ENCODE measurements around the gene SIM1.
"Not testable (repeated sequence)": the region's sequence is repeated elsewhere in the genome, so short reads cannot be mapped to it uniquely, and the experiment has no call there.

Gene SIM1

DNA sequence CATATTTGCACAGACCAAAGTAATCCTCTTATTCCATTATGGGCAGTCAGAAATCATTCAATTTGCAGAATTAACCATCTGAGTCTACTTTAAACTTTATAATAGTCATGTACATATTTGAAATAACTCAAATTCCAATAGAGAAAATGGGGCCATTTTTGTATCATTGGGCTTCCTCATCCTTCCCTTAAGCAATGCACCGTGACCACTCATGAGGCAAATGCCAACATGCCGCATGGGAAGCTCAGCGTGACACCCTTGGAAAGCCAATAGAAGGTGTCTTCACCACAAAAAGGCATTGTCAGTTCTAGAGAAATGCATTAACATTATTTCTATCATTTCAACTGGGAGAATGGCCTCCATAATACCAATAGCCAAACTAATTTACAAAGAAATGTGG lies 38.5 kb downstream of the SIM1 start:
- DNase-seq: no peak

DNA sequence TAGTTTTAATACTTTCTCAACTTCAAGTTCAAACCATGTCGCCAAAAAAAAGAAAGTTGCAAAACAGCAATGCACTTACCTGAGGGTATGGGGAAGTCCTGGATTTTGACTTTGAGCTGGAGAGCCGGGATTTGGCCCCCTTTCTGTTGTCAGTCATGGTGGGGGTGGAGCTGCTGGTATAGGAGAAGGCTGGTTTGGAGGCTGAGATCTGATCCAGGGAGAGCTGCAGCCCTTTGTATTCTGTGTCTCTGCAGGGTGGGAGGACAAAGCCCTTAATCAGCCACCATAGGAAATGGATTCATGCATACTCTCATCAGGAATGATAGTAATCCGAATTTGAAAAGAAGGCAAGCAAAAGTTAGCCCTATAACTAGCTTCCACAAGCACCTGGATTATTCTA lies 44.0 kb downstream of the SIM1 start:
- DNase-seq: no peak

DNA sequence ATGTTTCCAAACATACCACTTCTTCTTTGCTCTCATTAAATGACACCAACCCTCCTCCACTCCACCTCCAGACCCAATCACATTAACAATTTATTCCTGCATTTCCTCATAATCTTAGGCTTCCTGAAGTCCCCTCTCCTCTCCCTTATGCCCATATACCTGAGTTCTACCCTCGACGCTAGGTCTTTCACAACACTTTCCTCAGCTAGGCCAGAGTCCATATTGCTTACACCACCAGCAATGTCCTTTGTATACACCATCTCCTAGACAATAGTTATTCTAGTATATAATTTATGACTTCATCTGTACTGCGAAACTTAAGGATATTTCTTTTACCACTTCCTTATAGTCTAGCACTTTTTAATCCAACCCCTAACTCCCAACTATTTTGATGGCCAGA lies 47.7 kb downstream of the SIM1 start:
- no peak for DNase-seq

DNA sequence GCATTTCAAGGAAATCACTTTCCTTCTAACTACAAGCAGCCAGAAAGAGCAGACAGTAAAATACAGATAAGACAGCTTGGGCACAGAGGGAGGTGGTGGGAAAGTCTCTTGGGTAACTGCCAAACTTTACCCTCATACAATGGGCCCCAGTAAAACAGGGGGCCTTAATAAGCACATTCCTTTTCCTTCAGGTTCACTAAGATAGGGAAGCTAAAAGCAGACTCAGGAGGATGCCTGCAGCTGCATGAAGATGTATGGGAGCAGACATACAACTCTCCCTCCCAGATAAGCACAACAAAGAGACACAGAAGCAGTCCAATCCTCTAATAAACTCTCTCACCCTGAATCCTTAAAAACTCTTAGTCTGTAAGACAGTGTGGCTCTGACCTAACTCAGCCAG lies 49.0 kb downstream of the SIM1 start:
- DNase-seq: no peak

DNA sequence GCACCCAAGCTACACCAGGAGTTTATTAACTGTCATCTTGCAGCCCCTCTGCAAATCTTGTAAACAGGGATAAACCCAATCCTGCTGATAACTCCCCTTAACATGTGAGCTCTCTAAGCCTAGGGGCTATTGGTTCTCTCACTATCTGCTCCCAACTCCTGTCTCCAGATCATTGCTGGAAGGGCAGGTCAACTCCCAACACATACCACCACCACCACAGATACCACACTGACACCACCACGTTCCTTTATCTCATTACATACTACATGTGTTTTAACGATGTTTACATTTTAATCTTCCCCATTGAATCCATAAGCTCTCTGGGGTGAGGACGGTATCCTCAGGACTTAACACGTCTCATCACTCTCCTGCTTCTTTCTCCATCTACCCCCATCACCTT lies 51.8 kb downstream of the SIM1 start:
- no peak for DNase-seq

DNA sequence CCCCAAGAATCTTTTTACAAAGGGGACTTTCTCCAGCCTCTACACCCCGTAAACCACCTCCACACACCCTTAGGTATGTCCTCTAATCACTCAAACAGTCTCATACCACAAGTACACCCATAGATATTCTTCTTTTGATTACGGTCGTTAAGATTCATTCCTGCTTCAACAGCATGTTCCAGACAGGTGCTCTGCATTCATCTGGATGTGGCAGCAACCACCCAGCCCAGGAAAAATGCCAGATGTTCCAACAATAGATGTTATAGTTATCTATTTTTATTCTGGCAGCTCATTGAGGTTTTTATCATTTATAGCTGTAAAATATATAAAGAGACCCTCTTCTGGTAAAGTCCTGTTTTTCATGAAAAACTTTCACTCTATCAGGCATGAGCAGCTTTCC lies 60.7 kb downstream of the SIM1 start:
- no peak for DNase-seq

DNA sequence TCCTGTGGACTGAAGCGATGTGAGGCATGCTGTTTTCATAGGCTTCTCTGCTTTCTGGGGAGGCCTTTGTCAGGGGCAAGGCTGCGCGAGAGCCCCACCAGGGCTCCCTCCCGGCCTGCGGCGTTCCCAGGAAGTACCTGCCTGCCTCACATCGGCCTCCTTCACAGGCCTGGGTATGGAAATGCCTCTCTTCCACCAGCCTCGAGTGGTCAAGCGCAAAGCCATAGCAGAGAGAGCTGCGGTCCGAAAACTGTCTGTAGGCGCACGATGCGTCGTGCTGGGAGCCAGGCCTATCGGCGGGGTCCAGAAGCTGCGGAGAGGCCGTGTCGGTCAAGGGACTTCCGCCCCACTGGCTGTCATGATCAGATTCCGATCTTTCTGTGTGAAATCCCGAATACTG lies 71.2 kb downstream of the SIM1 start:
- DNase-seq: no peak

DNA sequence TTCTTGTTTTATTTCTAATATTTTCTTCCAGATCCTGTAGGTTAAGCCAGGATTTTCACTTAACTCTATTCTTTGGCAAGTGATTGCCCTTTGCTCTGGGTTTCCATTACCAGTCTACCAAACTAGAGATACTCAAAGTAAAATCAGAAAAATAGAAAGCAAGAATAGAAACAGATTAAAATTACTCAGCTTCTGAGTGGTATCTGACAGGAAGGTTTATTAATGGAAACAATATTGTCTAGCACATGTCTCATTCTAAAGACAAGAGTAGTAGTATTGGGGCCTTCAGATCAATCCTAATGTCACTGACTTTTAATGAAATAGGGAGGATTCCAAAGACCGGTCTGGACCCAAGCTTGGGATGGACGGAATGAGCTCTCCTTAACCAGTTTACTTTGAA lies 72.3 kb downstream of the SIM1 start:
- DNase-seq: no peak

DNA sequence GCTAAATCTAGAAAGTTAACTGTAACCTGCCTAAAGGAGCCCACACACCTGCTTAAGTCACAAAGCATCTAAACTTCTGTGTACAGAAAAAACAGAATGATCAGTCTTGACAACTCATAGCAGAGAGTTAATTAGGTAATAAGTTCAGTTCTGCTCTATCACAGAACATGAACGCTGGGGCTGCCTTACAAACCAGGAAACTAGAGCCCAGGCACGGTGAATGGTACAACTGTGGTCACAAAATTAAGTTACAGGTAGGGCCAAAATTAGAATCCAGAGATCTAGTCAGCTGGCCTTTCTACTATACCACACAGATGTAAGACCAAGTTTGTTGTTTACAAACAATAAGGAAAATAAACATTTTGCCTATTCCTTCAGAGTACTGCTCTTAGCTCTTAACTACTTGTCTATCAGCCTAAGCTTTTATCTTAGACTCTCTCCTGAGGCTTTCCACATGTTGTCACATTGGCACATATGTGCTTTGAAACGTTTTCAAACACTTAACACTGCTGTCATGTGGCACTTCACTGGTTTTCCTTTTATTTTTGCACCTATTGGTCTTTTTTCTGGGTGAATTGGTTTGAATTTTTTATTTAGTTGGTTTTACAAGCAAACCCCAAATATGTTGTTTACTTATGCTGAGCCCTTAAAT lies 75.7 kb downstream of the SIM1 start:
- no peak for DNase-seq

DNA sequence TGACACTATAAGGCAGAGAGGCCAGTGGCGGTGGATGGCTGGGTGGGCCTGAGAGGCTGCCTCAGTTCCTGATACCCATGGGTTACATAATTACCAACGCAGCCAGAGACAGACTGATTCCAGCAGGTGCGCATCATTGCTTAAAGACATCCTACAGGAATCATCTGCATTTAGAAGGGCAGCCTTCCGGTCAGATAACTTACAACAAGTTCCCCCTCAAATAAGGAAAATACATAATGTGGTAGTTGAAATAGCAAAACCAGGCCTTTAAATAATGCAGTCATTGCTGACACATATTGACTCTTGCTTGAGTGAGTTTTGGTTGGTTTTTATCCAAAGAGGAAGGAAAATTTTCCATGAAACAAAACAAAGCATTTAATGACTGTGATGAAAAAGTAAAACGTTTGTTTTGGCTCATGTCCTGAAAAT lies 81.9 kb downstream of the SIM1 start:
- DNase-seq: no peak

DNA sequence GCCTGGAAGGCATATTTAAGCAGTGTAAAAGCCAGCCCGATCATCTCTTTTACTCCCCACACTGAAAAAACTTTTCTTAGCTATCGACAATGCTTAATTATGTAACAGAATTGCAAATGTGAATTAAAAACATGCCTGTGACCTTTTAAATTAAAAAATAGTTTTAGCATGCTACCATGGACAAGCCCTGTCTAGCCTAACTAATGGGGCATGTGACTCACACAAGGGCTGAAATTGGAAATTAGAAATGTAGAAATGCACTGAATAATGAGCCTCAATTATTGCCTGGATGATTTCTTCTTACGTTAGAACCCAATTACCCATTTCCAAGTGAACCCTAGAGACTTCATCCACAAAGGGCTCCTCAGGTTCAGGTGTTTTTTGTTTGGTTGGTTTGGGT lies 82.7 kb downstream of the SIM1 start:
- no peak for DNase-seq

DNA sequence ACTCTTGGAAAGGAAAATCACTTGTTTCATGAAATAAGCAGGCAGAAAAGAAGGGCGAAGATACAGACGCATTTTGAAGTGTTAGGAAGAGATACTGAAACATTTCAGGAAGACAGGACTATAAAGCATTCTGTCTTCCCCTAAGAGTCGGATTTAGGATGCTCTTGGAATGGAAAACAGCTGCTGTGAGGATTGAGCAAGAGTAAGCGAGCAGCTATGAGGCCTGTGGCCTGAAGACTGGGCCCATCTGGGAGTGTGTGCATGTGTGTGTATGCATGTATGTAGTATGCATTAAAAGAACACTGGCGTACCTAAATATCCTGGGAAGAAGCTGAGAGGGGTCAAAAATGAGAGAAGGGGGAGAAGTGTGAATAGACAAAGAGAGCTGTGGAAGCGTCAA lies 83.6 kb downstream of the SIM1 start:
- DNase-seq: no peak

DNA sequence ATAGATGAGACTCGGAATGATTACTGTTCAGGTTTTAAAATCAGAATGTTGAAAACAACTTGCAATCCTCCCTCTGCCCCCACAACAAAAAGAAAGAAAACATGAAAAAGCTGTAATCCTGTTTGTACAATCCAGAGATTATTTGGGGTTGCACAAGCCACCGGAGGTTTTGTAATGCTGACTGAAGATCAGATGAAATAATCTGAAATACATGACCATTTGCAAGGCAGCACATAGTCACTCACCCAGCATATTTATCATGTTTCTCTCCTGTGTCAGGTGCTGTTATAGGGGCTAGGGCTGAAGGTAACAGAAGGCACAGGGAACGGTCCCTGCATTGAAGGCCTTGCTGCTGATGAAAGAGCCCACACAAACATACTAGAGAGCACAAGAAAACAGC lies 85.3 kb downstream of the SIM1 start:
- no peak for DNase-seq

DNA sequence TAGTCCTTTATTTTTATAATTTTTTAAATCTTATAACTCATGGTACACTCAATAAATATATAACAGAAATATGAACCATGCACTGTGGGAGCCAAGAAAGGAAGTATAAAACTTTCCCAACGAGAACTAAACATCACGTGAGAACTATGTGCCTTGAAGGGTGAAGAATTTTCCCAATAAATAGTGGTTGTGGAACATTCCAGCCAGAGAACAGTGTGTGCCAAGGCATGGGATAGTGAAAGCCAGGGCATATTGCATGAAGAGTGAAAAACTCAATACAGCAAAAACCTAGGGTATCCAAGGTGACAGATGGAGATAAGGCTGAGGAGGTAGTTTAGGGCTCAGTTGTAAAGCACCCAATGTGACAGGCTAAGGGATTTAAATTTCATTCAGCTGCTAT lies 86.1 kb downstream of the SIM1 start:
- DNase-seq: no peak

DNA sequence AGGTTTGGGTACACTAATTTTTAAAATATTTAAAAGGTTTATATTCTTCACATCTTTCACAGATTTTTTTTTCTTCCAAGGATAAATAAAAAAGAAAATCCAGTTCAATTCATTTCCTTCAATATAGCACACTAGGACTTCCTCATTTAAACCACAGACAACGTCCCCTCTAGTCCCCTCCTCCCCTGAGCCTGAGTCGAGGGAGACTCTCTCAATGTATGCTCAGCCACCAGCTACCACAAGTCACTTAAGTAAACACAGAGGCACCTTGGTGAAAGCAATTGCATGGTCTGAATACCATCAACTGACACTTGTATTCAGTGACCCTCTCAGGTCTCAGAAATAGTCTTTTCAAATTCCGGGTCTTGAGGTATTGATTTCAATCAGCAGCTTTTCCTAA lies 88.6 kb downstream of the SIM1 start:
- peak; percentile 7 to 16 for DNase-seq

DNA sequence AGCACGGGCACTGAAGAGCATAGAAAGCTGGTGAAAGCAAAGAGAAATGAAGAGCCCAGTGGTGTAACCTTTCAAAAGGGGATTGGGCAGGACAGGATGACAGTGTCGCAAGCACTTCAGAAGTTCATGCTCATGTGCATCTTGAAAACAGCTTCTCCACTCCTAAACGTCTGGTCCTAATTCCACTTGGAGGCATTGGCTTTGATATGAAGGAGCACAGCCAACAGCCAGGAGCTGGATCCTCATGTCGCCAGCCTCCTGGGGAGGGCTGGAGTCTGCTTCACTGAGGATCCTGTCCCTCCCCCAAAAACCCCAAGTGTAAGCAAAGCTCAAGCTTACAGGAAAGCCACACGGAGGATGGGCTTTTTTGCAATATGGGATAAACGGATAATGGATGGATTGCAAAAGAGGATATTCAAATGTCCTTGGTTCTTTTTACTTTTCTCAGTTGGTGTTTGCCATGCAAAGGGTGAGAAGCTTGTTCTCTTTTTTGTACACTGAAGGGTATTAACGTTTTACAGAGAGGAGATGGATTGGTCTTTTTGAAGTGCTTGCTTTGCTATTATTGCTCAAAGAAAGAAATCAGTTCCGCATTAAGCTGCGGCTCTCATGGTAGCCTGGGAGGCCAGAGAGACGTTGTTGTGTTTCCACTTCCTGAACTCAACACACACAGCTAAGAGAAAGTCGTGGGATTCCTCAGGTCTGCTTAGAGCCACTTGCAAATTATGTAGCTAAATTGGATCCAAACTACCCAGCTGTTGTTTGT lies 92.2 kb downstream of the SIM1 start:
- DNase-seq: no peak

DNA sequence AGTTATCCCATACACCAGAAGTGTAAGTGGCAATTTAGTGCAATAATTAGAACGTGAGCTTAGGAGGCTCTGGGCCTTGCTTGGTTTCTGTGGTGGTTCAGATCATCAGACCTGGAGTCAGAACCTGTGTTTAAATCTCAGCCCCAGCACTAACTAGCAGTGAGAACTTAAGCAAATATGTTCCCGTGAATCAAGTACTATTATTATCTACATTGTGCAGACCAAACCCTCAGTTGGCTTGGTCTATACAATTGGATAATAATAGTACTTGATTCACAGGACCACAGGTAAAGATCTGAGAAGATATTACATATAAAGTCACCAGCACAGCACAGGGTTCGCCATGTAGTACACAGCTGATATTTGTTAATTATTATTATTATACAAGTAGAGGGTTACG lies 93.1 kb downstream of the SIM1 start:
- DNase-seq: no peak

DNA sequence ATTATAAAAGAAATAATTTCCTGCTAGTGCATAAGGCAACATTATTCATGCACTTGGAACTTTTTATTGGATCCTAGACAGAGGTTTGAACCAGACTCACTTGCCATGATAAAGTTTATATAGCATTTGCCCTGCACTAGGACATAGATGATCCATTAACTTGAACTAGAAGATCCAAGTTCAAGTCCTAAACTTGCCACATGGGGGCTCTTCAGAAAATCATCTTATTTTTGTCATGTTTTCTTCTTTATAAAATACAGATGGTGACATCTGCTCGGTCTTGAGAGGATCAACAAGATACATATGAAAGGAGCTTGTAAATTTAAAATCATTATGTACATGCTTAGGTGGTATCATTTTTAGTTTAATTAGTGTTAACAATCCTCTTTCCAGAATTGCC lies 94.5 kb downstream of the SIM1 start:
- no peak for DNase-seq

DNA sequence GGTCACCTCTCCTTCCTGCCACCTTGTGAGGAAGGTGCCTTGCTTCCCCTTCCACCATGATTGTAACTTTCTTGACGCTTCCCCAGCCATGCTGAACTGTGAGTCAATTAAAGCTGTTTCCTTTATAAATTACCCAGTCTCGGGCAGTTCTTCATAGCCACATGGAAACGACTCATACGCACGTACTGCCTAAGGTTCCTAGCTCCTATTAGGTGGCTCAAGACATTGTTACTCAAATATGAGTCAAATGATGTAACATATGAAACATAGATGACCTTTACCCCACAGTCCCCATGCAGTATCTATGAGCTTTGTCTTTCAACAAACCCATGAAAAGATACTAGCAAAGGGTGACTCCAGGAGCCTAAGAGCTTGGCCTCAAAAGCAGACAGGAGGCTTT lies 98.3 kb downstream of the SIM1 start:
- no peak for DNase-seq

DNA sequence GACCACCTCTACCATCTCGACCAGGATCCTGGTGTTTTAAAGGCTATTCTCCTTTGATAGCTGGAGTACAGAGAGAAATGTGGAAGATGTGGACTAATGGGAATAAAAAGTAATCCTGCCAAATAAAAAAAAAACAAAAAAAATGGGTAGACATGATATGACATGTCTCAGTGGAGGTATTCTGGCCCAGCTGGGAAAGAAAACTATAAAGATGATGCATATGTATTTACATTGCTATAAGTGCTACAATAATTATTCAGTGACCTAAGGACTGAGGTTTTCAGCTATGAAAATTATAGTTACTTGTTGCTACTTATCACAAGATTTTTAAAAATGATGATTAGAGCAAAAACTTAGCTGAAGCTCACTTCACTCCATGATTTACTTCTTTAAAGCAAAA lies 101.1 kb downstream of the SIM1 start:
- DNase-seq: no peak

DNA sequence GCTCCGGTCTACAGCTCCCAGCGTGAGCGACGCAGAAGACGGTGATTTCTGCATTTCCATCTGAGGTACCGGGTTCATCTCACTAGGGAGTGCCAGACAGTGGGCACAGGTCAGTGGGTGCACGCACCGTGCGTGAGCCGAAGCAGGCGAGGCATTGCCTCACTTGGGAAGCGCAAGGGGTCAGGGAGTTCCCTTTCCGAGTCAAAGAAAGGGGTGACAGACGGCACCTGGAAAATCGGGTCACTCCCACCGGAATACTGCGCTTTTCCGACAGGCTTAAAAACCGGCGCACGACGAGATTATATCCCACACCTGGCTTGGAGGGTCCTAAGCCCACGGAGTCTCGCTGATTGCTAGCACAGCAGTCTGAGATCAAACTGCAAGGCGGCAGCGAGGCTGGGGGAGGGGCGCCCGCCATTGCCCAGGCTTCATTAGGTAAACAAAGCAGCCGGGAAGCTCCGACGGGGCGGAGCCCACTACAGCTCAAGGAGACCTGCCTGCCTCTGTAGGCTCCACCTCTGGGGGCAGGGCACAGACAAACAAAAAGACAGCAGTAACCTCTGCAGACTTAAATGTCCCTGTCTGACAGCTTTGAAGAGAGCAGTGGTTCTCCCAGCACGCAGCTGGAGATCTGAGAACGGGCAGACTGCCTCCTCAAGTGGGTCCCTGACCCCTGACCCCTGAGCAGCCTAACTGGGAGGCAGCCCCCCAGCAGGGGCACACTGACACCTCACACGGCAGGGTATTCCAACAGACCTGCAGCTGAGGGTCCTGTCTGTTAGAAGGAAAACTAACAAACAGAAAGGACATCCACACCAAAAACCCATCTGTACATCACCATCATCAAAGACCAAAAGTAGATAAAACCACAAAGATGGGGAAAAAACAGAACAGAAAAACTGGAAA lies 109.7 kb downstream of the SIM1 start:
- DNase-seq: not testable (repeated sequence)

DNA sequence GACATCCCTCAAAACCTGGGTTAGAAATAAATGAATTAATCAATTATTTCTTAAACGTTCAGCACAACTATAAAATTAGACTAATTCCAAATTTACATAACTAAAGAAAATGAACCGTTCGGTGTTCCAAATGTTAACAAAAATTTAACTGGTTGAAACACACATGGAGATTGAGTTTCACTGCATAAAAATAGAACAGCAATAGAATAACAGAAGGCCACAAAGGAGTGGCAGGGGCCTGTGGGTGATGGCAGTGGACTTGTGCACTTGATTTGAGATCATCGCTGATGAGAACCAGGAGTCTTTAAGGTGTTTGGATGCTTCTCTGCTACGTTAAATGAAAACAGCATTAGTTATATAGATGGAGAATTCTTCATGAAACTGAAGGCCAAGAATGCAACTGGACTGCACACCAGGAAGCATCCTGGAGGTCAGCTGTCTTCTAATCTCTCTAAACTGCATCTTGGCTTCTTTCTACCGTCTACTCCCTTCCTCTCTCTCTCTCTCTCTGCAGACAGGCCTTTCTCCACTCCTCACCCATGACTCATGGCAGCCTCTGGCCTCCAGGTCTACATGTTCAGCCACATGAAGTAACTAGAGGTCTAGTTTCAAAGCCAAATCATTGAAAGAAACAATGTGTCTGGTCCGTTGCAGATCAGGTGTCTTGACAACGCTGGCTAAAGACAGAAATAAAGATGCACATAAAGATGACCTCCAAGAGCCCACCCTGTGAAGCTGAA lies 111.3 kb downstream of the SIM1 start:
- DNase-seq: no peak

DNA sequence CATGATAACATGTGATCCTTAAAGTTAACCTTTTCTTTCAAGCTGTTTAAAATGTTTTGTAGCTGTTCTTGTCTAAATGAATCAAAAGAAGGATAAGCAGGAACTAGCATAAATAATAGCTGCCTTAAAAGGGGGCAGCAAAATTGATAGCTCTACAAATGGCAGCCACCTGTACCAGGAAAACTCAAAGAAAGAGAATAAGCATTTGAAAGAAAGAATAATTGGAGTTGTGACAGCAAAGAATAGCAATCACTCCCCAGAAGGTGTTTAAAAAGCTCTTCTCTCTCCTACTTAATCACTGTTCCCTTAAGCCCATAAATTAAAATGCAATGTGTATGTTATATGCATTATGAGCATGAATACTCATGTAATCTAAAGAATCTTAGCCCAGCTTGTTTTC lies 114.6 kb downstream of the SIM1 start:
- no peak for DNase-seq
